ENCODE results near the gene PDHB. TPM values are rescaled to one million over a fixed set of nuclear protein-coding genes. Genes with fewer than 3 reads are reported as not detected.

PDHB gene
- 52.0 and 61.3 TPM in 2 replicates for total RNA-seq

DNA sequence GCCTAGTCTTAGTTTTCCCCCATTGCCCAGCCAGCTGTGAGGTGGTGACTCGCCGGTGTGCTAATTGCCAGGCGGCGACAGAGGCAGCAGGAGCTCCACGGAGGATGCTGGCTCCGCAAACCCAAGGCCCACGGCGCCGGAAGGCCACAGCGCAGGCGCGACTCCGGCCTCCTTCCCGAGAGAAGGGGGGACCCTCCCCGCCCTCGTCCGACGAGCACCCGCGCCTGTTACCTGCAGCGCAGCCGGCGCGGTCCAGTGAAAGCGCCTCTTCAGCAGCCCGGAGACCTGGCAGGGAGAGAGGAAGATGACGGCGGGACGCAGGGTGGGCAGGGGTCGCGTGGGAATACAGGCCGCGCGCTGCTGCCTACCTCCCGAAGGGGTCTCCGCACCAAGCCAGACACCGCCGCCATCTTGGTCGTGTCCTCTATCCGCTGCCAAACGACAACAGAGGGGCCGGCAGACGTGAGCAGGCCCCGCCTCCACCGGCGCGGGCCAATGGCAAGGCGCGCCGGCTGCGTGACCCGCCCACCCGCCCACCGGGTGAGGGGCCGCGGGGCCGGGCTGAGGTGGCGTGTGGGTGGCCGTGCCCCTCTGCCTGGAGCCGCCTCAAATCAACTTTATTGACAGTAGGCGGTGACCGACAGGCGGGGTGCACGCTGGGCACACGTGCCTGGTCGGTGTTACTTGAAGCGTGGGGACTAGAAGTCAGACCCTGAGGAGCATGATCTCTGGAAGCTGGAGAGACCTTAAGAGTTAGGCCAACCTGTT is at the start of gene PDHB:
TSS of gene PDHB (minus strand) at position 433 of the 768 bp plus-strand sequence. CDS start at position 410, 23 bp downstream.

Other genes with a start within 250 kb of the PDHB start
- gene DNASE1L3, start 222.9 kb downstream of the PDHB start, total RNA-seq, result not detected in 2 replicates
- gene ABHD6, start 196.0 kb downstream of the PDHB start, total RNA-seq, result 5.2 and 8.5 TPM in 2 replicates
- gene RPP14, start 127.6 kb downstream of the PDHB start, total RNA-seq, result 8.1 and 8.3 TPM in 2 replicates
- 4.4 and 7.4 TPM in 2 replicates for gene HTD2, start 127.3 kb downstream of the PDHB start, total RNA-seq
- gene PXK, start 100.9 kb downstream of the PDHB start, total RNA-seq, result 13.4 and 19.9 TPM in 2 replicates
- gene KCTD6, start 58.3 kb upstream of the PDHB start, total RNA-seq, result 4.2 and 5.5 TPM in 2 replicates
- 2.0 and 2.2 TPM in 2 replicates for gene ACOX2, start 103.4 kb upstream of the PDHB start, total RNA-seq
- gene FAM107A, start 143.6 kb upstream of the PDHB start, total RNA-seq, result 0.13 and 0.16 TPM in 2 replicates
- gene FAM3D, start 232.9 kb upstream of the PDHB start, total RNA-seq, result not detected in 2 replicates